Testis (tissue), 3 donors: Measurements from ENCODE around the gene MPHOSPH9. TPM values are rescaled to one million over a fixed set of nuclear protein-coding genes. Genes with fewer than 3 reads are reported as not detected.

Source experiments
- DNase-seq: peaks from one replicate; pipeline ENCODE4 v3.0.0-alpha.2; 2019
- H3K27ac ChIP-seq, 2 donors: fragments of 200-600 bp; sonication (generic); one replicate each; pipeline ENCODE4 v1.5.1; 2019
- H3K27me3 ChIP-seq: fragments of 200-600 bp; sonication (generic); one replicate; pipeline ENCODE4 v1.5.1; 2019
- H3K36me3 ChIP-seq: fragments of 200-600 bp; sonication (generic); one replicate; pipeline ENCODE4 v1.5.1; 2017; ENCODE audit warnings: low read depth; ENCODE audit errors: missing control alignments
- H3K4me1 ChIP-seq: fragments of 200-600 bp; sonication (generic); one replicate; pipeline ENCODE4 v1.5.1; 2019
- H3K4me3 ChIP-seq, 2 donors: fragments of 200-600 bp; sonication (generic); one replicate each; pipeline ENCODE4 v1.5.1; 2017 to 2019
- H3K9me3 ChIP-seq: fragments of 200-600 bp; sonication (generic); one replicate; pipeline ENCODE4 v1.5.1; 2017
- POLR2A ChIP-seq: fragments of 450-650 bp; IDR thresholded peaks from one replicate; pipeline ENCODE4 v1.6.1; 2017; ENCODE audit warnings: antibody characterized with exemption, mild to moderate bottlenecking, moderate library complexity
- WGBS, 2 donors: methylation state at CpG; one replicate each; pipeline ENCODE4 v1.1.5; 2018; 5-methylcytosine and 5-hydroxymethylcytosine counted together
- intact Hi-C: fragments of 100-400 bp; cut with DNase I; formaldehyde crosslinking; loops from one replicate; pipeline ENCODE4 v1.15.1; 2023; ENCODE audit warnings: low total_unique reads
- polyA plus RNA-seq: library from polyadenylated mRNA; stranded (reverse); fragments of 350-450 nt; fragmentation: Illumina TruSeq; extraction: RNeasy Lipid Tissue Mini Kit (QIAGEN cat#74804); gene quantifications from one replicate; pipeline ENCODE4 v1.2.3, GENCODE V29; 2014; ENCODE audit warnings: low read depth, low replicate concordance; ENCODE audit not compliant: insufficient read depth
- total RNA-seq, 2 donors: library from RNA; depleted of rRNA; stranded (reverse); fragments of >200 nt; gene quantifications; one replicate each; pipeline ENCODE4 v1.2.3, GENCODE V29; 2016
- TF ChIP-seq, protein P1 (sequence below), 3 experiments: fragments of 450-650 bp in 2 of 3; fragments of 200-600 bp in 1 of 3; sonication (generic) in 1 of 3; IDR thresholded peaks; one replicate each; pipeline ENCODE4 v1.5.1; 2016 to 2019; ENCODE audit warnings: antibody characterized with exemption in 3 of 3, mild to moderate bottlenecking in 2 of 3, moderate library complexity in 1 of 3

Gene MPHOSPH9
- total and polyA plus RNA-seq, 3 donors from 2014 or later, result 28.8 to 81.1 (median 60.3) TPM

GRCh38 chr12:123200414-123200813 lies 32.5 kb downstream of the MPHOSPH9 start:
- DNase-seq, result no peak
- H3K27me3 ChIP-seq, result no peaks in the 10 kb centered on the region
- H3K36me3 ChIP-seq, result no peaks in the 10 kb centered on the region
- TF ChIP-seq, protein P1, sequence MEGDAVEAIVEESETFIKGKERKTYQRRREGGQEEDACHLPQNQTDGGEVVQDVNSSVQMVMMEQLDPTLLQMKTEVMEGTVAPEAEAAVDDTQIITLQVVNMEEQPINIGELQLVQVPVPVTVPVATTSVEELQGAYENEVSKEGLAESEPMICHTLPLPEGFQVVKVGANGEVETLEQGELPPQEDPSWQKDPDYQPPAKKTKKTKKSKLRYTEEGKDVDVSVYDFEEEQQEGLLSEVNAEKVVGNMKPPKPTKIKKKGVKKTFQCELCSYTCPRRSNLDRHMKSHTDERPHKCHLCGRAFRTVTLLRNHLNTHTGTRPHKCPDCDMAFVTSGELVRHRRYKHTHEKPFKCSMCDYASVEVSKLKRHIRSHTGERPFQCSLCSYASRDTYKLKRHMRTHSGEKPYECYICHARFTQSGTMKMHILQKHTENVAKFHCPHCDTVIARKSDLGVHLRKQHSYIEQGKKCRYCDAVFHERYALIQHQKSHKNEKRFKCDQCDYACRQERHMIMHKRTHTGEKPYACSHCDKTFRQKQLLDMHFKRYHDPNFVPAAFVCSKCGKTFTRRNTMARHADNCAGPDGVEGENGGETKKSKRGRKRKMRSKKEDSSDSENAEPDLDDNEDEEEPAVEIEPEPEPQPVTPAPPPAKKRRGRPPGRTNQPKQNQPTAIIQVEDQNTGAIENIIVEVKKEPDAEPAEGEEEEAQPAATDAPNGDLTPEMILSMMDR (IDR thresholded peaks at IDR 0.05), result no peak
- no peak for TF ChIP-seq POLR2A
- H3K27ac ChIP-seq, result no peak overlapping the region
- H3K9me3 ChIP-seq, result no peaks in the 10 kb centered on the region
- H3K4me1 ChIP-seq, result no peaks in the 10 kb centered on the region
- WGBS, 2 donors, result 94% methylated on average over 7 of the region's 7 CpGs
- intact Hi-C loops, result no loop called here
- H3K4me3 ChIP-seq, result no peak overlapping the region

GRCh38 chr12:123199936-123200335 lies 33.0 kb downstream of the MPHOSPH9 start:
- no peaks in the 10 kb centered on the region for H3K4me1 ChIP-seq
- 88 to 89% methylated on average over 3 of the region's 3 CpGs for WGBS, 2 donors
- no peak overlapping the region for H3K4me3 ChIP-seq
- no peaks in the 10 kb centered on the region for H3K27me3 ChIP-seq
- H3K27ac ChIP-seq, result no peak overlapping the region
- intact Hi-C loops, result no loop called here
- TF ChIP-seq POLR2A, result no peak
- TF ChIP-seq, protein P1 (IDR thresholded peaks at IDR 0.05), result no peak
- no peak for DNase-seq
- H3K36me3 ChIP-seq, result no peaks in the 10 kb centered on the region
- H3K9me3 ChIP-seq, result no peaks in the 10 kb centered on the region

GRCh38 chr12:123187637-123188036 lies 45.3 kb downstream of the MPHOSPH9 start:
- Histone ChIP-seq H3K4me1 (no peaks in the 10 kb centered on the region), H3K9me3 (no peaks in the 10 kb centered on the region), H3K4me3 (no peak overlapping the region), H3K27me3 (no peaks in the 10 kb centered on the region), H3K36me3 (no peaks in the 10 kb centered on the region), H3K27ac (no peak overlapping the region)
- 95 to 96% methylated on average over 6 of the region's 6 CpGs for WGBS, 2 donors
- intact Hi-C loops, result no loop called here
- DNase-seq, result no peak
- TF ChIP-seq, protein P1 (IDR thresholded peaks at IDR 0.05), result no peak
- no peak for TF ChIP-seq POLR2A

DNA sequence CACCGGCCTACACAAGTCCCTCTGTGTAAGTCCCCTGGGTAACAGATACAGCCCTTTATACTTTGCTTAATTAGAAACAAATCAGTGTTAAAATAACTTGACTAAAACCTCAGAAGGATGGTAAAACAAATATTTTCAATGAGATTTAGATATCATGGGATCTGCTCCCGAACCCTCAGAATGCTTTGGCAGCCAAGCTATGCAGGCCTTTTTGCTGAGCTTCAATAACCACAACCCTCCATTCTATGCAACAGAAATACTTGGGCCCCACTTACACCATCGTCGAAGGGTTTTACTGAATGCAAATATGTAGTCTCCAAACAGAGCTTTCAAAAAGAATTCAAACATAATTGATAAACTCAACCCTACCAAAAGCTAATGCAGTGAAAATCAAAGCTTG lies 52.8 kb downstream of the MPHOSPH9 start:
- no peak for TF ChIP-seq POLR2A
- TF ChIP-seq, protein P1 (IDR thresholded peaks at IDR 0.05), result no peak
- H3K36me3 ChIP-seq, result no peaks in the 10 kb centered on the region
- intact Hi-C loops, result no loop called here
- 89 to 93% methylated on average over 4 of the region's 4 CpGs for WGBS, 2 donors
- no peak overlapping the region for H3K27ac ChIP-seq
- no peaks in the 10 kb centered on the region for H3K9me3 ChIP-seq
- DNase-seq, result no peak
- no peak overlapping the region for H3K4me3 ChIP-seq
- H3K27me3 ChIP-seq, result no peaks in the 10 kb centered on the region
- H3K4me1 ChIP-seq, result no peaks in the 10 kb centered on the region

- 65 to 74% methylated on average over 5 of the region's 5 CpGs for WGBS, 2 donors
These were observed 61.0 kb downstream of the MPHOSPH9 start for GRCh38 chr12:123171967-123172366.

More at GRCh38 chr12:123171967-123172366, 61.0 kb downstream of the MPHOSPH9 start:
- no peak for DNase-seq
- Histone ChIP-seq H3K27me3 (no peaks in the 10 kb centered on the region), H3K4me1 (no peaks in the 10 kb centered on the region), H3K27ac (no peak overlapping the region), H3K4me3 (no peak overlapping the region), H3K9me3 (no peaks in the 10 kb centered on the region), H3K36me3 (no peaks in the 10 kb centered on the region)
- intact Hi-C loops, result no loop called here
- TF ChIP-seq, protein P1 (IDR thresholded peaks at IDR 0.05), result no peak
- no peak for TF ChIP-seq POLR2A
